Measurements from ENCODE around the gene GTF2A2.
A peak's percentile ranks its signal among the peaks of the same experiment; 100 is the strongest.
"Not testable (repeated sequence)": the region's sequence is repeated elsewhere in the genome, so short reads cannot be mapped to it uniquely, and the experiment has no call there.

GTF2A2 gene

GRCh38 chr15:59656897-59657634 is at the start of gene GTF2A2:
Gene GTF2A2, minus strand, starts transcription at chr15:59657515. Its CDS starts 5,238 bp downstream, at chr15:59652277.
- DNase-seq: peak; percentile 97

- DNase-seq: no peak
Observed at GRCh38 chr15:59703979-59704796, 46.9 kb upstream of the GTF2A2 start.

GRCh38 chr15:59702351-59702750 is 45.0 kb upstream of the GTF2A2 start:
- no peak for DNase-seq

- DNase-seq: no peak
Observed at GRCh38 chr15:59701880-59702279, 44.6 kb upstream of the GTF2A2 start.

GRCh38 chr15:59699810-59700431 is 42.6 kb upstream of the GTF2A2 start:
- no peak for DNase-seq

GRCh38 chr15:59698065-59698464 is 40.8 kb upstream of the GTF2A2 start:
- DNase-seq: not testable (repeated sequence)

- DNase-seq: no peak
Observed at GRCh38 chr15:59696332-59696731, 39.0 kb upstream of the GTF2A2 start.

- DNase-seq: no peak
Observed at GRCh38 chr15:59694779-59695178, 37.5 kb upstream of the GTF2A2 start.

- DNase-seq: no peak
Observed at GRCh38 chr15:59691194-59691805, 34.0 kb upstream of the GTF2A2 start.

- DNase-seq: peak; percentile 87
Observed at GRCh38 chr15:59689626-59690236, 32.4 kb upstream of the GTF2A2 start.

- peak; percentile 99 for DNase-seq
Observed at GRCh38 chr15:59688782-59689625, 31.7 kb upstream of the GTF2A2 start, which contains the start of gene BNIP2. Gene BNIP2, minus strand, starts transcription at chr15:59689320. Its CDS starts 6,863 bp downstream, at chr15:59682457.

GRCh38 chr15:59688423-59688781 is 31.1 kb upstream of the GTF2A2 start:
- no peak for DNase-seq

GRCh38 chr15:59687836-59688235 is 30.5 kb upstream of the GTF2A2 start:
- no peak for DNase-seq

- no peak for DNase-seq
Observed at GRCh38 chr15:59686389-59686788, 29.1 kb upstream of the GTF2A2 start.

GRCh38 chr15:59685737-59686297 is 28.5 kb upstream of the GTF2A2 start:
- no peak for DNase-seq

- no peak for DNase-seq
Observed at GRCh38 chr15:59680870-59681269, 23.6 kb upstream of the GTF2A2 start.

GRCh38 chr15:59680346-59680745 is 23.0 kb upstream of the GTF2A2 start:
- no peak for DNase-seq

GRCh38 chr15:59678620-59679019 is 21.3 kb upstream of the GTF2A2 start:
- no peak for DNase-seq

- no peak for DNase-seq
Observed at GRCh38 chr15:59678172-59678571, 20.9 kb upstream of the GTF2A2 start.

- DNase-seq: no peak
Observed at GRCh38 chr15:59676565-59676964, 19.2 kb upstream of the GTF2A2 start.

GRCh38 chr15:59674361-59674877 is 17.1 kb upstream of the GTF2A2 start:
- no peak for DNase-seq
